Uterus (tissue), 4 donors: Measurements from ENCODE around the gene LLPH. TPM values are rescaled to one million over a fixed set of nuclear protein-coding genes. Genes with fewer than 3 reads are reported as not detected.

ENCODE experiments used
- DNase-seq, 2 donors: peaks; one replicate each; pipeline ENCODE4 v3.0.0-alpha.2; 2019 to 2020
- H3K27ac ChIP-seq, 2 donors: fragments of 200-600 bp; sonication (generic); 1 replicate in 1 of 2; 2 replicates in 1 of 2; pipeline ENCODE4 v1.5.1; 2016 to 2018
- H3K27me3 ChIP-seq, 2 donors: fragments of 200-600 bp; sonication (generic); one replicate each; pipeline ENCODE4 v1.5.1; 2018 to 2019; ENCODE audit warnings: control low read depth in 1 of 2
- H3K36me3 ChIP-seq, 2 donors: fragments of 200-600 bp; sonication (generic); one replicate each; pipeline ENCODE4 v1.5.1; 2019; ENCODE audit warnings: control low read depth in 1 of 2
- H3K4me1 ChIP-seq, 2 donors: fragments of 200-600 bp; sonication (generic); one replicate each; pipeline ENCODE4 v1.5.1; 2018 to 2019; ENCODE audit warnings: control low read depth in 1 of 2
- H3K4me3 ChIP-seq, 2 donors: fragments of 200-600 bp; sonication (generic); 1 replicate in 1 of 2; 2 replicates in 1 of 2; pipeline ENCODE4 v1.5.1; 2018 to 2019; ENCODE audit warnings: mild to moderate bottlenecking in 1 of 2
- H3K9me3 ChIP-seq, 2 donors: fragments of 200-600 bp; sonication (generic); one replicate each; pipeline ENCODE4 v1.5.1; 2019; ENCODE audit warnings: control low read depth in 1 of 2
- POLR2A ChIP-seq, 2 donors: fragments of 450-650 bp; IDR thresholded peaks; one replicate each; pipeline ENCODE4 v1.6.1; 2016; ENCODE audit warnings: antibody characterized with exemption in 2 of 2, mild to moderate bottlenecking in 1 of 2, moderate library complexity in 1 of 2
- intact Hi-C: fragments of 100-400 bp; cut with DNase I; formaldehyde crosslinking; loops from one replicate; pipeline ENCODE4 v1.15.1; 2023; ENCODE audit warnings: low total_unique reads
- total RNA-seq, 4 donors: library from RNA; depleted of rRNA in 3 of 4; stranded (reverse); fragments of >200 nt in 3 of 4; gene quantifications; one replicate each; pipeline versions ENCODE4 v1.1.0 to v1.2.4, GENCODE V29; 2014 to 2023
- TF ChIP-seq, protein P1 (sequence below), 4 experiments: fragments of 200-600 bp in 2 of 4; fragments of 450-650 bp in 2 of 4; sonication (generic) in 2 of 4; IDR thresholded peaks; one replicate each; pipeline ENCODE4 v1.5.1; 2016 to 2019; ENCODE audit warnings: antibody characterized with exemption in 4 of 4, mild to moderate bottlenecking in 2 of 4, moderate library complexity in 1 of 4
- donor health status: DM: yes; HTN: yes; CAD: no.

Gene LLPH
- total RNA-seq, 4 donors from 2014 or later = 3.5 to 17.1 (median 7.2) TPM

DNA sequence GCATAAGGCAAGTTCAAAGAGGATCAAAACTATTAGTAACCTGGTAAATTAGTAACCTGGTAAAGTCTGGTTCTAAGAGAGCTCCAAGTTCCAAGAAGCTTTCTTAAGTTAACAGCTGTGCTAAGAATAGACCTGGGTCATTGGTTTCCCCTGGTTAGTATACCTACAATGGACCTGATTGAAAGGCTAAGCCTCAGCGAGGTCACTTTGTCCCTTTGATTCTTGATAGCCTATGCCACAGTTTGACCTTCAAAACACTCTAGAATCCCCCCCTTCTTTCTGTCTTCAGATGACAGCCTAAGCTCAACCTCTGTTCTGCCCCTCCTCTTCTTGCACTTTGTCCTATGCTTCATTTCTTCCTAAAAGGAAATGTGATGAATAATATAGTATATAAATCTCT, 53.0 kb downstream of the LLPH start:
- H3K4me3 ChIP-seq = no peak overlapping the region
- H3K9me3 ChIP-seq = no peaks in the 10 kb centered on the region
- TF ChIP-seq, protein P1, sequence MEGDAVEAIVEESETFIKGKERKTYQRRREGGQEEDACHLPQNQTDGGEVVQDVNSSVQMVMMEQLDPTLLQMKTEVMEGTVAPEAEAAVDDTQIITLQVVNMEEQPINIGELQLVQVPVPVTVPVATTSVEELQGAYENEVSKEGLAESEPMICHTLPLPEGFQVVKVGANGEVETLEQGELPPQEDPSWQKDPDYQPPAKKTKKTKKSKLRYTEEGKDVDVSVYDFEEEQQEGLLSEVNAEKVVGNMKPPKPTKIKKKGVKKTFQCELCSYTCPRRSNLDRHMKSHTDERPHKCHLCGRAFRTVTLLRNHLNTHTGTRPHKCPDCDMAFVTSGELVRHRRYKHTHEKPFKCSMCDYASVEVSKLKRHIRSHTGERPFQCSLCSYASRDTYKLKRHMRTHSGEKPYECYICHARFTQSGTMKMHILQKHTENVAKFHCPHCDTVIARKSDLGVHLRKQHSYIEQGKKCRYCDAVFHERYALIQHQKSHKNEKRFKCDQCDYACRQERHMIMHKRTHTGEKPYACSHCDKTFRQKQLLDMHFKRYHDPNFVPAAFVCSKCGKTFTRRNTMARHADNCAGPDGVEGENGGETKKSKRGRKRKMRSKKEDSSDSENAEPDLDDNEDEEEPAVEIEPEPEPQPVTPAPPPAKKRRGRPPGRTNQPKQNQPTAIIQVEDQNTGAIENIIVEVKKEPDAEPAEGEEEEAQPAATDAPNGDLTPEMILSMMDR (IDR thresholded peaks at IDR 0.05) = no peak
- TF ChIP-seq POLR2A (IDR thresholded peaks at IDR 0.05) = no peak
- intact Hi-C loops = no loop called here
- no peaks in the 10 kb centered on the region for H3K36me3 ChIP-seq
- H3K27me3 ChIP-seq = no peaks in the 10 kb centered on the region
- DNase-seq = no peak
- no peaks in the 10 kb centered on the region for H3K4me1 ChIP-seq
- no peak overlapping the region for H3K27ac ChIP-seq

DNA sequence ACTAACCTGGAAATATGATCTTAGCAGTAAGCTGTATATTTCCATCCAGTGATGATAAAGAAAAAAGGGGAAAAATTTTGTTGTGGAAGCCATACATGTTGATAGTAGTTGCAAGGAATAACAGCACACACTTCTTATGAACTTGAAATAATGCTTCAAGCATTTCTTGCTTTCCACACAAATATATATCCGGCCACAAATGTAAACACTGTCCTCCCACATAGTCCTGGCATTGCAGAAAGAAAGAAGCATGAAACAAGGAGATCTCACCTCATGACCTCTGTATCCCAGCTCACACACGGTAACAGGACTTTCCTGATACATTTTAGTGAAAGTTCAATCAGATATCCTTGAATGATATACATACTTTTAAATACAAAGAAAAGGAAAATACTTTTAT, 56.0 kb downstream of the LLPH start:
- Histone ChIP-seq H3K4me1 (no peaks in the 10 kb centered on the region), H3K9me3 (no peaks in the 10 kb centered on the region), H3K27ac (no peak overlapping the region), H3K36me3 (no peaks in the 10 kb centered on the region), H3K4me3 (no peak overlapping the region), H3K27me3 (no peaks in the 10 kb centered on the region)
- intact Hi-C loops = no loop called here
- DNase-seq = no peak
- TF ChIP-seq, protein P1 (IDR thresholded peaks at IDR 0.05) = no peak
- TF ChIP-seq POLR2A (IDR thresholded peaks at IDR 0.05) = no peak

DNA sequence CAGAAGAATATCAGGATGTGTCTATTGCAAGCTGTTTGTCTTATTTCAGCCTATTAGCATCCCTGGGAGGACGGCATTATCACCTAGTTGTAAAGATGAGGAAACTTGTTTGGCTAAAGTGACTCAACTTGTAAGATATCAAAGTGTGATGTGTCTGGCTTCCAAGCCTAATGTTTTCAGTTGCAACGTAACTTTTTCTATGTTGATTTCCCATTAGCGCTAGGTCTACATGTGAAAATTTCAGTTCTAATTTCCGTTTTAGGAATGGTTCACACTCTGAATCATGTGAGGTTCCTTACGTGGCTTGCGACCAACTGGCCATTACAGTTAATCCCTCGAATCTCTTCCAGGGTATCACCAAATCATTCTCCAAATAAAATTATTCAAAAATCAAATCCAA, 58.0 kb downstream of the LLPH start:
- no peak for TF ChIP-seq POLR2A (IDR thresholded peaks at IDR 0.05)
- TF ChIP-seq, protein P1 (IDR thresholded peaks at IDR 0.05) = no peak
- Histone ChIP-seq H3K27me3 (no peaks in the 10 kb centered on the region), H3K4me3 (no peak overlapping the region), H3K9me3 (no peaks in the 10 kb centered on the region), H3K4me1 (no peaks in the 10 kb centered on the region), H3K36me3 (no peaks in the 10 kb centered on the region), H3K27ac (no peak overlapping the region)
- intact Hi-C loops = no loop called here
- DNase-seq = no peak

DNA sequence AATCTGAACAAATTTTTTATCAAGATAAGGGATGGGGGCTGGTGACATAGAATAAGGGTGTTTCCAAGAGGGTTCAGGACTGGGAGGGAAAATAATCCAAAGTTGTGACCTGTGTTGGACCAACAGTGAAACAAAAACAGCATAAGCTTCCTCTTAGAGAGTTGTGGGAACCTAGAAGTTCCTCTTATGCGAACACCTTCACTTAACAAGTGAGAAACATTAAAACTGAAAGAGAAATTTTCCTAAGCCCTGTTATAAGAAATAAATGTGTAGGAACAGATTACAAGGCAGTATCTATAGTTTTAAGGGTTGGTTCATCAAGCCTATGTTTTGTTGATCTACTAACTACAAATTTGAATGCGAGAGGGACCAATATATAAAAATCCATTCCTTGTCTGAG, 58.4 kb downstream of the LLPH start:
- H3K9me3 ChIP-seq = no peaks in the 10 kb centered on the region
- H3K4me1 ChIP-seq = no peaks in the 10 kb centered on the region
- no peaks in the 10 kb centered on the region for H3K27me3 ChIP-seq
- no peak for TF ChIP-seq POLR2A (IDR thresholded peaks at IDR 0.05)
- TF ChIP-seq, protein P1 (IDR thresholded peaks at IDR 0.05) = no peak
- H3K36me3 ChIP-seq = no peaks in the 10 kb centered on the region
- H3K4me3 ChIP-seq = no peak overlapping the region
- no peak for DNase-seq
- intact Hi-C loops = no loop called here
- H3K27ac ChIP-seq = no peak overlapping the region

DNA sequence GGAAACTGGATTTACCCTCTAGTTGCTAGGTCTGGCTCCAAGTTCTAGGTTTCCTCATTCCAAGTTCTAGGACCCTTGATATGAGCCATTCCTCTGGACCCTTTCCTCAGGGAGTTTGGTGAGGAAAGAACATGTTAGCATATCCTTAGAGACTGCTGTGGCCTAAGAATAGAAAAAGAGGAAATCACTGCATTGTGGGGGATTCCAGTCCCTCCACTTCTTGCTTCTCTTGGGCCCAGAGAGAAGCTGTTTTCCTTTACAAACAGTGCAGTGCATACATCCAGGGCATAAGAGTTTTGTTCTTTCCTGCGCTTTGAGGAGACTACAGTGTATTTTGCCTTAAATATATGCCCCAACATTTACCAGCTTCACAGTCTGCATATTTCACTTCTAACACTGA, 59.0 kb downstream of the LLPH start:
- Histone ChIP-seq H3K4me1 (no peaks in the 10 kb centered on the region), H3K27me3 (no peaks in the 10 kb centered on the region), H3K9me3 (no peaks in the 10 kb centered on the region), H3K27ac (no peak overlapping the region), H3K4me3 (no peak overlapping the region), H3K36me3 (no peaks in the 10 kb centered on the region)
- intact Hi-C loops = no loop called here
- no peak for DNase-seq
- no peak for TF ChIP-seq POLR2A (IDR thresholded peaks at IDR 0.05)
- TF ChIP-seq, protein P1 (IDR thresholded peaks at IDR 0.05) = no peak
